GM18868 (cell line): ENCODE data around the gene PLEKHA7.
"Not testable (repeated sequence)": the region's sequence is repeated elsewhere in the genome, so short reads cannot be mapped to it uniquely, and the experiment has no call there.

Experiments used
- ATAC-seq: cut with Tn5 transposase; IDR thresholded peaks from one replicate; pipeline ENCODE4 v1.9.1; 2021; ENCODE audit warnings: mild to moderate bottlenecking, moderate library complexity; ENCODE audit not compliant: unreplicated experiment

Gene PLEKHA7

GRCh38 chr11:16977994-16978315, 36.3 kb downstream of the PLEKHA7 start:
- no peak for ATAC-seq

GRCh38 chr11:16977136-16977993, 36.8 kb downstream of the PLEKHA7 start:
- ATAC-seq, result no peak

GRCh38 chr11:16976379-16976778, 37.8 kb downstream of the PLEKHA7 start:
- peak; percentile 90 for ATAC-seq

- no peak for ATAC-seq
Observed at GRCh38 chr11:16975906-16976305, 38.3 kb downstream of the PLEKHA7 start.

GRCh38 chr11:16973338-16973964, 40.8 kb downstream of the PLEKHA7 start:
- no peak for ATAC-seq

- no peak for ATAC-seq
Observed at GRCh38 chr11:16969010-16969999, 44.9 kb downstream of the PLEKHA7 start.

GRCh38 chr11:16968196-16968595, 46.0 kb downstream of the PLEKHA7 start:
- ATAC-seq, result no peak

- no peak for ATAC-seq
Observed at GRCh38 chr11:16966930-16967671, 47.1 kb downstream of the PLEKHA7 start.

GRCh38 chr11:16964501-16964900, 49.7 kb downstream of the PLEKHA7 start:
- ATAC-seq, result no peak

GRCh38 chr11:16963316-16963876, 50.8 kb downstream of the PLEKHA7 start:
- ATAC-seq, result no peak

GRCh38 chr11:16962589-16962988, 51.6 kb downstream of the PLEKHA7 start:
- ATAC-seq, result not testable (repeated sequence)

GRCh38 chr11:16962146-16962545, 52.1 kb downstream of the PLEKHA7 start:
- ATAC-seq, result no peak

- no peak for ATAC-seq
Observed at GRCh38 chr11:16960250-16960649, 54.0 kb downstream of the PLEKHA7 start.

GRCh38 chr11:16959602-16960001, 54.6 kb downstream of the PLEKHA7 start:
- ATAC-seq, result no peak

GRCh38 chr11:16958833-16959232, 55.4 kb downstream of the PLEKHA7 start:
- no peak for ATAC-seq

- no peak for ATAC-seq
Observed at GRCh38 chr11:16956538-16957153, 57.6 kb downstream of the PLEKHA7 start.

GRCh38 chr11:16953663-16954062, 60.6 kb downstream of the PLEKHA7 start:
- ATAC-seq, result no peak

- ATAC-seq, result peak; percentile 65
Observed at GRCh38 chr11:16946477-16947282, 67.5 kb downstream of the PLEKHA7 start.
